GM12865 (cell line): ENCODE measurements around the gene SNAP23.

Source experiments
- DNase-seq: peaks from one replicate; pipeline ENCODE4 v3.0.0; 2010; ENCODE audit warnings: low read depth
- H3K4me3 ChIP-seq: 2 replicates; pipeline ENCODE4 v1.5.1; 2011; ENCODE audit warnings: mild to moderate bottlenecking, low read depth, low read length, control low read depth
- CTCF ChIP-seq: IDR thresholded peaks from 2 replicates; pipeline ENCODE4 v1.5.1; 2011; ENCODE audit warnings: low read length, control low read depth, low read depth, inconsistent platforms; ENCODE audit not compliant: insufficient read depth; ENCODE audit errors: missing control alignments

SNAP23 gene

GRCh38 chr15:42533246-42533645 lies 37.8 kb downstream of the SNAP23 start:
- no peak for DNase-seq
- no peak for TF ChIP-seq CTCF
- no peak overlapping the region for H3K4me3 ChIP-seq

DNA sequence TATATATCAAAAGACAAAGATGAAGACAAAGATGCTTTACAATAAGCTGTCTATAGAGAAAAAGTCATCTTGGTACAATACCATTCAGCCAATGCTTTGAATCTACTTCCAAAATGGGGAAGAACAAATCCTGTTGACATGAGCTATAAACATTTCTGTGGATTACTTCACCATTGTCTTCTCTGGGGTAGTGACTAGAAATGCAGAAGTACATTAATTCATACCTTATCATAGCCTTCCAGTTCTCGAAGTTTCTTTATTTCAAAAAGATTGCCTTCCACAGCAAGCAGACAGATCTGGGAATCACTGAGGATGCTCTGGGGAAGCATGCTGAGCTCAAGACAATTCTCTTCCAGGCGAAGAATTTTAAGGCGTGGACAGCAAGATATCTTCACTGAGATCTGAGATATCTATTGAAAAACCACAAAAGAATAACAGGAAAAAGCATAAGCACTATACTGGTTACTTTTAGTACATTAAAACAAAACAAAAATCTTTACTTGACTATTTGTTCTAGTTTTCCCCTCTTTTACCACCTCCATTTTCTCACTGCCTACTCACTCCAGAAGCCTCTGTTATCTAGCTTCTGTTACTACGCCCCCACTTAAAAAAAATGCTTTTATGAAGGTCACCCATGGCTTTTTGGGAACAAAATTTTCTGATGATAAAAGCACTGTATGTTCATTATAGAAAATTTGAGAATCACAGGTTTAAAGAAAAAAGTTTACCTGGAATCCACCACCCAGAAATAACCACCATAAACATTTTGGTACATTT lies 49.6 kb downstream of the SNAP23 start:
- no peak for DNase-seq
- no peak overlapping the region for H3K4me3 ChIP-seq
- TF ChIP-seq CTCF = no peak

GRCh38 chr15:42547918-42548248 lies 52.4 kb downstream of the SNAP23 start:
- H3K4me3 ChIP-seq = peak overlapping the region; percentile 92
- no peak for TF ChIP-seq CTCF
- no peak for DNase-seq

- peak; percentile 89 for DNase-seq
- peak within 1 kb of the TSS; percentile 92 for H3K4me3 ChIP-seq
- TF ChIP-seq CTCF = no peak
Measured at GRCh38 chr15:42548249-42549031, 53.0 kb downstream of the SNAP23 start, which contains the start of the genes HAUS2 and LRRC57. HAUS2 (plus strand) TSS chr15:42548838; CDS start chr15:42548873, 35 bp downstream. LRRC57 (minus strand) TSS chr15:42548793; CDS start chr15:42548434, 359 bp downstream.

DNA sequence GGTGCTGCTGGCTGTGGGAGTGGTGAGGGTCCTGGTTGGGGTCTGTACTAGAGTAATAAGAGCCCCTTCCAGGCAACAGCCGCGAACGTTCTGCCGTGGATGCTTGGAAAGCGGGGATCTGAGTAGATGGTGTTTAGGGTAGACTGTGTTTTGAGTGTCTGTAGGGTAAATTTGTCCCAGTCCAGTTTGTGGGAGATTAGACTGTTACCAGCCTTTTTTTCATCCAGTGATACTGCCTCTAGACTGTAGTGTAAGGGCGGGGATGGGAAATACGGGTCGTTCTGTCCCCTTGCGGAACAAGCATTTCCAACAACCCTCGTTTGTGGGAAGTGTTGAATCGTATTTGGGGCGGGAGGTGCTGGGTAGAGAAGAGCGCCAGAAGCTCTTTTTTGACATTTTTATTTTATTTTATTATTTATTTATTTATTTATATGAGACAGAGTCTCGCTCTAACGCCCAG lies 53.6 kb downstream of the SNAP23 start:
- no peak for TF ChIP-seq CTCF
- peak; percentile 51 for DNase-seq
- H3K4me3 ChIP-seq = peak overlapping the region; percentile 92

DNA sequence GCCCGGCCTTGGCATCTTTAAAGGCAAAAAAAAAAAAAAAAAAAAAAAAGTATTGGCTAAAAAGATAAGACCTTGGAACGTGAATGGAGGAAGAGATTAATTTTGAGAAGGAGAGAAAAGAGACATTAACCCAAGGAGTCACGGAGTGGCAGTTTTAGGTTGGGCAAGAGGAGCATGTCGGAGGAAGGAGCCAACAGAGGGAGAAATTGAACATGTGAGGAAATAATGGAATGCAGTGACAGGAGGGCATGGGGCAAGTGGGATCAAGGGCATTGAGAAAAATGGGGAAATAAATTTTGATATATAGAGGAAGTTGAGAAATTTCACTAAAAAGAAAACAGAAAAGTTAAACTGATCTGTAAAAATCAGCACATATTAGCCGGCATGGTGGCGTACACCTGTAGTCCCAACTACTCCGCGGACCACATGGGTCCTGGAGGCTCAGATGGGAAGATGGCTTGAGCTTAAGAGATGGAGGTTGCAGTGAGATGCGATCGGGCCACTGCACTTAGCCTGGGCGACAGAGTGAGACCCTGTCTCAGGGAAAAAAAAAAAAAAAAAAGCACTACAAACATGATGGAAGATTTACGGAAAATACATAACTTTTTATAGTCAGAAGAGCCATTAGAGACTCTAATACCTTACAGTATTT lies 54.4 kb downstream of the SNAP23 start:
- TF ChIP-seq CTCF = no peak
- no peak for DNase-seq
- H3K4me3 ChIP-seq = peak overlapping the region; percentile 92
